ENCODE results near the gene ALMS1.
"Not testable (repeated sequence)": the region's sequence is repeated elsewhere in the genome, so short reads cannot be mapped to it uniquely, and the experiment has no call there.

The ALMS1 gene

DNA sequence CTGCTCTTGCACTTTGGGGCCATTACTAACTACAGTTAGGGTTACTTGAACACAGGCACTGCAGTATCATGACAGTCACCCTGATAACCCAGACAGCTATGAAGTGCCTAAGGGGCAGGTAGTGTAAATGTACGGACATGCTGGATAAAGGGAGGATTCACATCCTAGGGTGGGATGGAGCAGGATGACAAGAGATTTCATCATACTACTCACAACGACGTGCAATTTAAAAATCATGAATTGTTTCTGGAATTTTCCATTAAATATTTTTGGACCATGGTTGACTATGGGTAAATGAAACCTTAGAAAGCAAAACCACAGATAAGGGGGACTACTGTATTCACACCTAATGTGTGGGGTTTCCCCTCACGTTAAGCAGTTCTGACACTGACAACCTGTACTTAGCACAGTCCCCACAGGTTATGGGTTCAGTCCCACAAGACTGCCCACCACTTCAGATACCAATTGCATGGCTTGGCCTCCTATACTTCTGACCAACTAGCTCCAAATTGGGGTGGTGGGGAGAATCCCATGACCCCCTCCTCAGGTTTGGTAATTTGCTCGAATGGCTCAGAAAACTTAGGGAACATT is 180.7 kb downstream of the ALMS1 start:
- H3K27me3 Mint-ChIP-seq = no peaks in the 10 kb centered on the region
- peaks cover 3% of the 10 kb centered on the region for H3K36me3 Mint-ChIP-seq (ENCODE audit: insufficient read depth)
- H3K9me3 Mint-ChIP-seq = no peaks in the 10 kb centered on the region
- no peak overlapping the region for H3K4me3 Mint-ChIP-seq
- no peak overlapping the region for H3K27ac Mint-ChIP-seq
- ATAC-seq (replicated peaks) (no peak), DNase-seq (no peak)
- no peaks in the 10 kb centered on the region for H3K4me1 Mint-ChIP-seq (ENCODE audit: low read depth in 2 of 2)

DNA sequence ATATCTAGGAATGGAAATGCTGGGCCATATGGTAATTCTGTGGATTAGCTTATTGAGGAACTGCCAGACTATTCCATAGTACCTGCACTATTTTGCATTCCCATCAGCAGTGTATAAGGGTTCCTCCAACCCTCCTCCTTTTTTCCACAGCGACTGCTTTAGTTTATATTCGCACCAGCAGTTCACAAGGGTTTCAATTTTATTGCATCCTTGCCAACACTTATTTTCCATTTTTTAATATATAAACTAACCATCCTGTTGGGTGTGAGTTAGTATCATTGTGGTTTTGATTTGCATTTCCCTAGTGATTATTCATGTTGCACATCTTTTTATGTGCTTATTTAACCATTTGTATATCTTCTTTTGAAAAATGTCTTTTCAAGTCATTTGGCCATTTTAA is 189.6 kb downstream of the ALMS1 start:
- Mint-ChIP-seq H3K27me3 (no peaks in the 10 kb centered on the region), H3K4me1 (ENCODE audit: low read depth in 2 of 2) (no peaks in the 10 kb centered on the region), H3K27ac (no peak overlapping the region), H3K4me3 (no peak overlapping the region), H3K36me3 (ENCODE audit: insufficient read depth) (no peaks in the 10 kb centered on the region), H3K9me3 (peaks cover 5 to 9% of the 10 kb centered on the region in 2 donors)
- ATAC-seq (replicated peaks) (no peak), DNase-seq (no peak)

DNA sequence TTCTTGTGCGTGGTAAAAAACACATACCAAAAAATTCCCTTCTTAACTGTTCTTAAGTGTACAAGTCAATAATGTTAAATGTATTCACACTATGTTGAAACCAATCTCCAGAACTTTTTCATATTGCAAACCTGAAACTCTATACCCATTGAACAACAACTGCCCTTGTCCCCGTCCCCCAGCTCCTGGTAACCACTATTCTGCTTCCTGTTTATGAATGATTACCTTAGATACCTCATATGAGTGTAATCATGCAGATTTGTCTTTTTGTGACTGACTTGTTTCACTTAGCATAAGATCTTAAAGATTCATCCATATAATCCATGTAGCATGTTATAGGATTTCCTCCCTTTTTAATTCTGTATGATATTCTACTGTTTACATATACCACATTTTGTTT is 196.7 kb downstream of the ALMS1 start:
- peaks cover 5 to 13% of the 10 kb centered on the region in 2 donors for H3K9me3 Mint-ChIP-seq
- DNase-seq = no peak
- no peaks in the 10 kb centered on the region for H3K36me3 Mint-ChIP-seq (ENCODE audit: insufficient read depth)
- no peak overlapping the region for H3K27ac Mint-ChIP-seq
- no peak for ATAC-seq (replicated peaks)
- peaks cover 7 to 8% of the 10 kb centered on the region in 2 donors for H3K4me1 Mint-ChIP-seq (ENCODE audit: low read depth in 2 of 2)
- H3K4me3 Mint-ChIP-seq = no peak overlapping the region
- H3K27me3 Mint-ChIP-seq = no peaks in the 10 kb centered on the region

DNA sequence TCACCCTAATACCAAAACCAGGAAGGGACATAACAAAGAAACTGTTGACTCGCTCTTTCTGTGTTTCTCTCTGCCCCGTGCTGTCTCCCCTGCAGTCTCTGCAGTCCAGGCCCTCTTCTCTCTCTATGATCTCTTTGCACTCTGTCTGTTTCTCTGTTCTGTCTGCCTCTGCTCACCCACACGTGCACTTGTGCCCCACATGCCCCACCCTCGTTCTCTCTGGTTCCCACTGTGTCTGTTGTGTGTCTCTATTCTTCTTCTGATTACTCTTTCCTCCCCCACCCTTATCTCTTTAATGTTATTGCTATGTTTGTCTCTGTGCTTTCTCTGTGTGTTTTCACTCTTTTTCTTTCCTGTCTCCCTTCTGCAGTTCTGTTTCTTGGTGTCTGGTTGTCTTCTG is 202.5 kb downstream of the ALMS1 start:
- no peak overlapping the region for H3K4me3 Mint-ChIP-seq
- ATAC-seq (replicated peaks) (no peak), DNase-seq (no peak)
- no peaks in the 10 kb centered on the region for H3K36me3 Mint-ChIP-seq (ENCODE audit: insufficient read depth)
- no peak overlapping the region for H3K27ac Mint-ChIP-seq
- H3K4me1 Mint-ChIP-seq (ENCODE audit: low read depth in 2 of 2) = peaks cover 3 to 4% of the 10 kb centered on the region in 2 donors
- no peaks in the 10 kb centered on the region for H3K9me3 Mint-ChIP-seq
- no peaks in the 10 kb centered on the region for H3K27me3 Mint-ChIP-seq

DNA sequence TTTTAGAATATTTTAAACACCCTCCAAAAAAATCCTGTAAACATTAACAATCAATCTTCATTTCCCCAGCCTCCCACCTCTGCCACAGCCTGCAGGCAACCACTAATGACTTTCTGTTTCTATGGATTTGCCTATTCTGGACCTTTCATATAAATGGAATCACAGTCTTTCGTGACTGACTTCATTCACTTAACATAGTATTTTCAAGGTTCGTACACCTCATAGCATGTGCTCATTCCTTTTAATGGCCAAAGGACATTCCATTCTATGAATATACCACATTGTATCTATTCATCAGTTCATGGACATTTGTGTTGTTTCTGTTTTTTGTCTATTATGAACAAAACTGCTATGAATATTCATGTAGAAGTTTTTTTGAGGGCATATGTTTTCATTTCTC is 208.0 kb downstream of the ALMS1 start:
- Mint-ChIP-seq H3K4me1 (ENCODE audit: low read depth in 2 of 2) (no peaks in the 10 kb centered on the region), H3K27ac (no peak overlapping the region), H3K27me3 (no peaks in the 10 kb centered on the region), H3K9me3 (no peaks in the 10 kb centered on the region), H3K36me3 (ENCODE audit: insufficient read depth) (peaks cover 5% of the 10 kb centered on the region), H3K4me3 (no peak overlapping the region)
- no peak for DNase-seq
- ATAC-seq (replicated peaks) = no peak

DNA sequence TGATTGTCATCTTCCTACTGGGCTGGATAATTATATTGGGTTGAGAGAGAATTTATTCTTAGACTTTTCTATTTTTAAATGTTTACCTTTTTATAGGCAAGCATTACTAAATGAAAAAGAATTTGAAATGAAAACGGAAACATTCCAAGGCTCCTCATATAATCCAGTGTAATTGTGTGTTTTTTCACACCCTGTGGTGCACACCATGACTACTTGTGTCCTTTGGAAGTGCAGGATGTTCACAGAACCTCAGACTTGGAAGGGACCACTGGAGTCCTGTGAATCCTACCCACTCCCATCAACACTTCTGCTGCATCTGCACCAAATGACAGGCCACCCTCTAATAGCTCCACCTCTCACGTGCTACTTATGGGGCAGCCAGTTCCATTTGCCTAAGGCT is 208.6 kb downstream of the ALMS1 start:
- H3K4me1 Mint-ChIP-seq (ENCODE audit: low read depth in 2 of 2) = no peaks in the 10 kb centered on the region
- H3K9me3 Mint-ChIP-seq = no peaks in the 10 kb centered on the region
- H3K27me3 Mint-ChIP-seq = no peaks in the 10 kb centered on the region
- ATAC-seq (replicated peaks) = no peak
- no peak for DNase-seq
- H3K27ac Mint-ChIP-seq = no peak overlapping the region
- no peak overlapping the region for H3K4me3 Mint-ChIP-seq
- peaks cover 5% of the 10 kb centered on the region for H3K36me3 Mint-ChIP-seq (ENCODE audit: insufficient read depth)

DNA sequence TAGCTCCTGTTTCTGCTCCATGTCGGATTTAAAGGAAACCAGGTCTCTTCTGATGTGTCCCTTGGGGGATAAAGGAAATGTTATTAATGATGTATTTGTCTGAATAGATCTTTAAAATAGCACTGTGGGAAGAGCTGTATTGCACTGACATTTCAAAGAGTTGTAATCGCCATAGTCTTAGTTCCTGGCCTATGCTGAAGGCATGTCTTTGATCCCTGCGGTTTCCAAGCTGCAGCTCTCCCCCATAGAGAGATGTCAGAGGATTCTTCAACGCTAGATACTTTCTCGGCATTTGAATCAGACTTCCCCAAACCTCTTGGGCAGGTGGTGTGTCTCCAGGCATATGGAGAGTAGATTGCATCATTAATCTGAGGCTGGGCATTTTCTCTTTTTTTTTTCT is 216.1 kb downstream of the ALMS1 start:
- Mint-ChIP-seq H3K4me1 (ENCODE audit: low read depth in 2 of 2) (no peaks in the 10 kb centered on the region), H3K4me3 (no peak overlapping the region), H3K36me3 (ENCODE audit: insufficient read depth) (peaks cover 10% of the 10 kb centered on the region), H3K27ac (no peak overlapping the region), H3K27me3 (no peaks in the 10 kb centered on the region), H3K9me3 (no peaks in the 10 kb centered on the region)
- DNase-seq (no peak), ATAC-seq (replicated peaks) (no peak)

DNA sequence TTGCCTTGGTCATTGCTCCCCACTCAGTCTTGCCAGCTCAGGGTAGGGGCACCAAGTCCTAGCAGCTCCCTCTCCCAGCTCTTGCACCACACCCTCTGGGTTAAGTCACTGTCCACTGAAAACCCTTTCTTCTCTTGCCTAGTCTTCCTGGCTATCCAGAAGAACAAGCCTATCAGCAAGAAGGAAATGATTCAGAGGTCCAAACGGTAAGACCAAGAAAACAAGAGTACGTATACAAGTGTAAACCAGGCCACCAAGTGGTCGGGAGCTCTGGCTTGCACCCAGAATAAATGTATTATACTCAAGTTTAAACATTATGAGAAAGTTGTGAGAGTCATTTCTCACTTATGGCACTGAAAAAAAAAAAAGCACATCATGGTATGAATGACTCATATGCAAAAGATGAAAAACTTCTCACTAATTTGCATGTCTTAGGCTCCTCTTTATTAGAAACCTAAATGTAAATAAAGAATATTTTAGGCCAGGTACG is 217.5 kb downstream of the ALMS1 start:
- not testable (repeated sequence) for H3K4me1 Mint-ChIP-seq (ENCODE audit: low read depth in 2 of 2); H3K4me3 Mint-ChIP-seq; ATAC-seq (replicated peaks); H3K27me3 Mint-ChIP-seq; H3K9me3 Mint-ChIP-seq; DNase-seq; H3K27ac Mint-ChIP-seq
- H3K36me3 Mint-ChIP-seq (ENCODE audit: insufficient read depth) = peaks cover 10% of the 10 kb centered on the region

DNA sequence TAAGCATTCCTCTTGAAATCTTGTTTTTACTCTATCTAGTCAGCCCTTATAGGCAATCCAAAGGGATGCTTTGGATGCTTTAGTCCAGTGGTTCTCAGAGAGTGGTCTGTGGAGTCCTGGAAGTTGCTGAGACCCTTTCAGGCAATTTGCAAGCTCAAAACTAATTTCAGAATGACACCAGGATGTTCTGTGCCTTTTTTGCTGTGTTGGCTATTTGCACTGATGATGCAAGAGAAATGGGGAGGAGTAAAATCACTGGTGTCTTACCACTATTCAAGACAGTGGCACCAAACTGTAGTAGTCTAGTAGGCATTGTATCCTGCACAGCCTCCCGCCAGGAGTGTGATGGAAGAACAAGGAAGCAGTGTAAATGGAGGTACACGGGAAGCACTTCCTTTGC is 219.0 kb downstream of the ALMS1 start:
- H3K4me1 Mint-ChIP-seq (ENCODE audit: low read depth in 2 of 2); H3K27me3 Mint-ChIP-seq; DNase-seq; H3K4me3 Mint-ChIP-seq; H3K9me3 Mint-ChIP-seq; ATAC-seq (replicated peaks): not testable (repeated sequence)
- H3K27ac Mint-ChIP-seq = peak overlapping the region in 1 of 2 donors; percentile 45
- peaks cover 10% of the 10 kb centered on the region for H3K36me3 Mint-ChIP-seq (ENCODE audit: insufficient read depth)

DNA sequence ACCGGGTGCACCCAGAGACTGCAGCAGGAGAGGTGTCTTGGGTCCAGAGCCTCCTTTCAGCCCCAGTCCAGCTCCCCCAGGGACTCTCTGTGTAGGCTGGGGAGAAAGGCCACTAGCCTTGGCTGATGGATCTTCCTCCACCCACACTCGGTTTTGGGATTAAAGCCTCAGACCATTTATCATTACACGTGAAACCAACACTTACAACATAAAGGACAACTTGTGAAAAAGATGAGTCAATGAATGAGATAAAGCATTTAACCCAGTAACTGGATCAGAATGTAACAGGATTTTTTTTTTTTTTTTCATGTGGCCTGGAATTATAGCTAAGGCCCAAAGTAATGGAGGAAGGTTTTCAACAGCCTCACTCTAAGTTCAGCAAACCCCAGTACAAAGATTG is 224.5 kb downstream of the ALMS1 start:
- Mint-ChIP-seq H3K4me3 (no peak overlapping the region), H3K27ac (no peak overlapping the region), H3K27me3 (no peaks in the 10 kb centered on the region), H3K9me3 (no peaks in the 10 kb centered on the region), H3K36me3 (ENCODE audit: insufficient read depth) (peaks cover 3% of the 10 kb centered on the region), H3K4me1 (ENCODE audit: low read depth in 2 of 2) (no peaks in the 10 kb centered on the region)
- ATAC-seq (replicated peaks) (no peak), DNase-seq (no peak)

DNA sequence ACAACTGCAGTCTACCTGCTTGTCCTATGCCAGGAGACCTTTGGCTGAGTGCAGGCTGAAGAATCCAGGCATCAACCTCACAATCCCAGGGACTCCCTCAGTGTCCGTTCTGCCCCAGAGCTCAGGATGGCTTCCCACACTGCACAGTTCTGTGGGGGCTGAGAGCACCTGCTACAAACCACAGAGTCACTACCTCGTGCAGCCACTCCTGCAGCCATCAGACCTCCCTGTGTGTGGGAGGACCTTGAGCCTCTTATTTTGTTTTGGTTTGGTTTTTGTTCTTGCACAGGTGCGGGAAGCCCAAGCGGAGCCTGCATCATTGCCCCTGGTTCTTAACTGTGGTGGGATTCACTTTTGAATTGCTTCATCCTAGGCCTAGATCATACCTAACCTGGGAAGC is 225.6 kb downstream of the ALMS1 start:
- no peak overlapping the region for H3K27ac Mint-ChIP-seq
- ATAC-seq (replicated peaks) = no peak

DNA sequence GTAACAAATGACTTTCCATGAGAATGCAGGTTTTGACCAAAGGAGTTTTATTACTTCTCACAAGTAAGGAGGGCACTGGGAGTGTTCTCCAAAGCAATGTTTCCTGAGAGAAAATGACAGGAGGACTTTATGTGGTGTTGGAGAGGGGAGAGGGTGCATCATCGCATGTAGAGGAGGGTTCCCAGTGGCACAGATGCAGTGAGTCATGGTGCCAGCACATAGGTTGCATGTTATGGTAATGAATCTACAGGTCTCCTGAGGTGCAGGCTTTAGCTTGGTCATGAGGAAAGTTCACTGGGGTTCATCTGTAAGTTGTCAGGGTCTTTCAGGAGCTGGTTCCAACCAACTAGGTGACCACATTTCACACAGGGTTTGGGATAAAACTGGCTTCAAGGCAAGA is 226.2 kb downstream of the ALMS1 start:
- DNase-seq = no peak

More for the DNA sequence above, 225.6 kb downstream of the ALMS1 start:
- DNase-seq = no peak
- Mint-ChIP-seq H3K36me3 (ENCODE audit: insufficient read depth) (peaks cover 3% of the 10 kb centered on the region), H3K4me1 (ENCODE audit: low read depth in 2 of 2) (no peaks in the 10 kb centered on the region), H3K9me3 (no peaks in the 10 kb centered on the region), H3K27me3 (no peaks in the 10 kb centered on the region), H3K4me3 (no peak overlapping the region)

DNA sequence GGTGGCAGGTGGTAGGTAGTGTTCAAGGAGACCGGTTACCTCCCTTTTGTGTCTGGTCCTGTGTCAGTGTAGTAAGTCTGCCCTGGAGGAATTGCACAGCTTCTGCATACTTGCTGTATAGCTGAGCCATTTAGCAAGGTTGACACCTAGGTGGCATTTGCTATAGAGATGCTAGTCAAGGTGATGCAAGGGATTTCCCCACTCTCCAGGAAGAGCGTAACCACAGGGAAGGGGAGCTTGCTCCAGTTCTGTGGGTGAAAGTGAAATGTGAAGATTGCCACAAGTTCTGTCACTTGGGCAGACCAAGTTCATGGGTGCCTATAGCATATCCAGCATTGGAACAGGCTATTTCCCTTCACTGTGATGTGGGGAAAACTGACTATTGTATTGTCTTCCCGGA is 228.5 kb downstream of the ALMS1 start:
- H3K4me1 Mint-ChIP-seq (ENCODE audit: low read depth in 2 of 2) = no peaks in the 10 kb centered on the region
- DNase-seq (no peak), ATAC-seq (replicated peaks) (no peak)
- no peaks in the 10 kb centered on the region for H3K9me3 Mint-ChIP-seq
- peaks cover 3% of the 10 kb centered on the region for H3K36me3 Mint-ChIP-seq (ENCODE audit: insufficient read depth)
- no peaks in the 10 kb centered on the region for H3K27me3 Mint-ChIP-seq
- H3K4me3 Mint-ChIP-seq = no peak overlapping the region
- no peak overlapping the region for H3K27ac Mint-ChIP-seq

More for the DNA sequence above, 226.2 kb downstream of the ALMS1 start:
- H3K27me3 Mint-ChIP-seq = no peaks in the 10 kb centered on the region
- no peak overlapping the region for H3K4me3 Mint-ChIP-seq
- no peak overlapping the region for H3K27ac Mint-ChIP-seq
- no peaks in the 10 kb centered on the region for H3K9me3 Mint-ChIP-seq
- H3K36me3 Mint-ChIP-seq (ENCODE audit: insufficient read depth) = peaks cover 3% of the 10 kb centered on the region
- H3K4me1 Mint-ChIP-seq (ENCODE audit: low read depth in 2 of 2) = no peaks in the 10 kb centered on the region
- no peak for ATAC-seq (replicated peaks)

DNA sequence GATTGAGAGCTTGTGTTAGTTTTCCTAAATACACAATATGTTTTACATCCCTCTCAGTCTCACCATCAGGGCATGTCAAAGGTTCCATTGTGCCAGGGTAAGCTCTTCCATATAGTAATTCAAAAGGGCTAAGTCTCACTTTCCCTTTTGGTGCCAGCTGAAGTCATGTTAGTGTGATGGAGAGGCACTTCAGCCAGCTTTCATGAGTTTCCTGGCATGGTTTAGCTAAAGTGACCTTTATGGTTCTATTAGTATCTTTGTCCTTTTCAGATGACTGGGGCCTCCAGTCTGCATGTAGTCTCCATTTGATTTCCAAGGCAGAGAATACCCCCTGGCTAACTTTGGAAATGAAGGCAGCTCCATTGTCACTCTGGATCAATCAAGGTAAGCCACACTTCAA is 229.4 kb downstream of the ALMS1 start:
- no peaks in the 10 kb centered on the region for H3K4me1 Mint-ChIP-seq (ENCODE audit: low read depth in 2 of 2)
- H3K4me3 Mint-ChIP-seq = no peak overlapping the region
- no peaks in the 10 kb centered on the region for H3K27me3 Mint-ChIP-seq
- H3K9me3 Mint-ChIP-seq = no peaks in the 10 kb centered on the region
- DNase-seq = no peak
- peaks cover 3% of the 10 kb centered on the region for H3K36me3 Mint-ChIP-seq (ENCODE audit: insufficient read depth)
- no peak overlapping the region for H3K27ac Mint-ChIP-seq
- no peak for ATAC-seq (replicated peaks)

DNA sequence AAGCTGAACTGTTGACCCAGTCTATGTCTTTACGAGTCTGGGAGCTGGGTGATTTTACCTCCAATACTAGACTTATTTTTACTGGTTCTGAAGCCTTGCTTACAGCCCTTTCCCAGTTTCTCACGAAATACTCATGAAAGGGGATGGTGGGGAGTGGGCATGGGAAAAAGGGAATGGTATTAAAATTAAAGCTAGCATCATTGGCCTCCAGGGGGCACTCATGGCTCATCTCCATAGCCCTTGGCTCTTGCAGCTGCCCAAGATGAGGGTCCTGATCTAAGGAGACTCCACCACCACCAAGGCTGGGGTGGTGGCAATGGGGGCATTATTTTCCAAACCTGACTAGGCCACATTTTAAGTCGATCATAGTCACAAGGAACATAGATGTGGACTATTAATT is 234.3 kb downstream of the ALMS1 start:
- DNase-seq; ATAC-seq (replicated peaks); H3K4me3 Mint-ChIP-seq; H3K36me3 Mint-ChIP-seq (ENCODE audit: insufficient read depth); H3K4me1 Mint-ChIP-seq (ENCODE audit: low read depth in 2 of 2); H3K27me3 Mint-ChIP-seq; H3K9me3 Mint-ChIP-seq; H3K27ac Mint-ChIP-seq: not testable (repeated sequence)

Measured in effector memory CD8-positive, alpha-beta T cell (primary cell).